DOHH2 (cell line): ENCODE data around the gene CDC42BPA.

ENCODE experiments used
- H3F3A ChIP-seq: fragments of 200-600 bp; sonication (generic), shearing (Covaris generic); 2 replicates; pipeline ENCODE4 v1.6.0; 2016; ENCODE audit warnings: antibody characterized with exemption, mild to moderate bottlenecking; ENCODE audit not compliant: control insufficient read depth, insufficient read depth
- H3K27ac ChIP-seq: fragments of 200-600 bp; sonication (generic); 2 replicates; pipeline ENCODE4 v1.5.1; 2014; ENCODE audit warnings: low read depth, mild to moderate bottlenecking, low read length, moderate library complexity
- H3K27me3 ChIP-seq: fragments of 200-600 bp; sonication (generic); 2 replicates; pipeline ENCODE4 v1.6.1; 2014; ENCODE audit warnings: mild to moderate bottlenecking, low read length, mixed read lengths; ENCODE audit not compliant: control insufficient read depth
- H3K36me3 ChIP-seq: fragments of 200-600 bp; sonication (generic); 2 replicates; pipeline ENCODE4 v1.6.1; 2014; ENCODE audit warnings: mild to moderate bottlenecking, low read length, moderate library complexity, mixed read lengths; ENCODE audit not compliant: control insufficient read depth
- H3K4me1 ChIP-seq: fragments of 200-600 bp; sonication (generic); 2 replicates; pipeline ENCODE4 v1.6.1; 2014; ENCODE audit warnings: mild to moderate bottlenecking, low read length, mixed read lengths; ENCODE audit not compliant: control insufficient read depth
- H3K4me2 ChIP-seq: fragments of 200-600 bp; sonication (generic); 2 replicates; pipeline ENCODE4 v1.6.0; 2014; ENCODE audit warnings: mild to moderate bottlenecking, low read length, moderate library complexity
- H3K4me3 ChIP-seq: fragments of 200-600 bp; sonication (generic); 2 replicates; pipeline ENCODE4 v1.5.1; 2014; ENCODE audit warnings: mild to moderate bottlenecking, low read length, mixed read lengths
- H3K79me2 ChIP-seq: fragments of 200-600 bp; sonication (generic); 2 replicates; pipeline ENCODE4 v1.6.1; 2014; ENCODE audit warnings: mild to moderate bottlenecking, low read length, mixed read lengths; ENCODE audit not compliant: control insufficient read depth
- H3K9me2 ChIP-seq: fragments of 200-600 bp; sonication (generic); replicated peaks from 2 replicates; pipeline ENCODE4 v1.6.1; 2014; ENCODE audit warnings: mild to moderate bottlenecking, low read length, mixed read lengths; ENCODE audit not compliant: control insufficient read depth
- H3K9me3 ChIP-seq: fragments of 200-600 bp; sonication (generic); 2 replicates; pipeline ENCODE4 v1.6.1; 2014; ENCODE audit warnings: antibody characterized with exemption, low read length, mixed read lengths; ENCODE audit not compliant: control insufficient read depth, insufficient read depth
- H4K20me1 ChIP-seq: fragments of 200-600 bp; sonication (generic); 2 replicates; pipeline ENCODE4 v1.6.0; 2014; ENCODE audit warnings: low read depth, mild to moderate bottlenecking, antibody characterized with exemption, low read length, moderate library complexity; ENCODE audit not compliant: control insufficient read depth, insufficient read depth
- CTCF ChIP-seq: fragments of 200-600 bp; sonication (generic); IDR thresholded peaks from one replicate; pipeline ENCODE4 v1.5.1; 2014; ENCODE audit warnings: antibody characterized with exemption, mild to moderate bottlenecking, low read depth, low read length; ENCODE audit not compliant: poor library complexity, severe bottlenecking
- EZH2phosphoT487 ChIP-seq: fragments of 200-600 bp; sonication (generic); IDR thresholded peaks from 2 replicates; pipeline ENCODE4 v1.6.1; 2017; ENCODE audit warnings: borderline replicate concordance, mild to moderate bottlenecking, antibody characterized with exemption, low read length, moderate library complexity, mixed read lengths

Gene CDC42BPA

DNA sequence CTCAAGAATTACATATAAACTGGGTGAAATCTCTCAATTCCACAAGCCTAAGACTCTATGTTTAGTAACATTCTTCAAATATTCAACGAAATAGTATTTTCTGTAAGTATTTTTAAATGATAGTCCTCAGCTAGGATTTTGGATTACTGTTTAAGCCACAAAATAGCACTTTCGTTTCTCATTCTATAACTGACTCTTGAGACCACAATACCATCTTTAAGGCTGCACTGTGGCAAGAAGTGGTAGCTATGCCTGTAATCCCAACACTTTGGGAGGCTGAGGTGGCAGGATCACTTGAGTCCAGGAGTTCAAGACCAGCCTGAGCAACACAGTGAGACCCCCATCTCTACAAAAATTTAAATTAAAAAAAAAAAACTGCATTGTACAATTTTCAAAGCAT is 126.7 kb downstream of the CDC42BPA start:
- no peaks in the 10 kb centered on the region for H4K20me1 ChIP-seq

GRCh38 chr1:227190321-227190720 is 128.0 kb downstream of the CDC42BPA start:
- Histone ChIP-seq H3K36me3 (no peaks in the 10 kb centered on the region), H3K9me2 (no peaks in the 10 kb centered on the region), H3K4me2 (no peak overlapping the region), H3K27me3 (no peaks in the 10 kb centered on the region), H4K20me1 (no peaks in the 10 kb centered on the region), H3K4me3 (no peak overlapping the region), H3K27ac (no peak overlapping the region), H3K4me1 (no peaks in the 10 kb centered on the region), H3F3A (no peaks in the 10 kb centered on the region), H3K79me2 (no peaks in the 10 kb centered on the region), H3K9me3 (no peaks in the 10 kb centered on the region)
- no peak for TF ChIP-seq EZH2phosphoT487
- no peak for TF ChIP-seq CTCF

More for the DNA sequence above, 126.7 kb downstream of the CDC42BPA start:
- Histone ChIP-seq H3K27ac (no peak overlapping the region), H3K36me3 (no peaks in the 10 kb centered on the region), H3K9me2 (no peaks in the 10 kb centered on the region), H3K9me3 (no peaks in the 10 kb centered on the region), H3K4me1 (no peaks in the 10 kb centered on the region), H3K4me2 (no peak overlapping the region), H3F3A (no peaks in the 10 kb centered on the region), H3K4me3 (no peak overlapping the region), H3K79me2 (no peaks in the 10 kb centered on the region), H3K27me3 (no peaks in the 10 kb centered on the region)
- TF ChIP-seq CTCF = no peak
- TF ChIP-seq EZH2phosphoT487 = no peak

GRCh38 chr1:227185291-227185690 is 133.0 kb downstream of the CDC42BPA start:
- Histone ChIP-seq H3K27ac (no peak overlapping the region), H3K4me3 (no peak overlapping the region), H3K9me3 (no peaks in the 10 kb centered on the region)

More at GRCh38 chr1:227185291-227185690, 133.0 kb downstream of the CDC42BPA start:
- H3K9me2 ChIP-seq = no peaks in the 10 kb centered on the region
- TF ChIP-seq EZH2phosphoT487 (no peak), CTCF (no peak)
- no peaks in the 10 kb centered on the region for H3K27me3 ChIP-seq
- H4K20me1 ChIP-seq = no peaks in the 10 kb centered on the region
- H3K79me2 ChIP-seq = no peaks in the 10 kb centered on the region
- no peaks in the 10 kb centered on the region for H3K36me3 ChIP-seq
- H3K4me2 ChIP-seq = no peak overlapping the region
- H3K4me1 ChIP-seq = no peaks in the 10 kb centered on the region
- no peaks in the 10 kb centered on the region for H3F3A ChIP-seq
